SK-N-SH (cell line): ENCODE measurements around the gene TBC1D5. TPM values are rescaled to one million over a fixed set of nuclear protein-coding genes. Genes with fewer than 3 reads are reported as not detected.
A peak's percentile ranks its signal among the peaks of the same experiment; 100 is the strongest.

Source experiments
- CTCF ChIA-PET: fragments of 300-600, 350-600 bp; formaldehyde crosslinking; extraction: SDS; loops from one replicate; lab custom pipeline; 2021; lab: Yijun Ruan, JAX
- POLR2A ChIA-PET: fragments of 350-600 bp; sonication (Branson Sonifier 250); formaldehyde crosslinking; extraction: SDS; loops from one replicate; lab custom pipeline; 2020; ENCODE audit warnings: antibody characterized with exemption, inconsistent platforms; lab: Yijun Ruan, JAX
- DNase-seq: peaks from one replicate; pipeline ENCODE4 v3.0.0; 2012
- H2AFZ ChIP-seq: fragments of 200-600 bp; sonication (generic); 2 replicates; pipeline ENCODE4 v1.8.1; 2016; ENCODE audit warnings: antibody characterized with exemption, mild to moderate bottlenecking, low read depth
- H3F3A ChIP-seq: fragments of 200-600 bp; sonication (generic); replicated peaks from 2 replicates; pipeline ENCODE3; 2016; ENCODE audit warnings: antibody characterized with exemption, mild to moderate bottlenecking; ENCODE audit not compliant: insufficient read depth
- H3K27ac ChIP-seq, 2 experiments: fragments of 200-500 bp in 1 of 2; fragments of 200-600 bp in 1 of 2; sonication (Bioruptor generic) in 1 of 2; sonication (generic), shearing (Covaris generic) in 1 of 2; 2 replicates each; pipeline versions ENCODE4 v1.5.1 to v1.6.1; 2014 to 2016; ENCODE audit warnings: low read depth in 2 of 2, inconsistent platforms in 1 of 2, low read length in 1 of 2, mild to moderate bottlenecking in 1 of 2, mixed read lengths in 1 of 2
- H3K27me3 ChIP-seq: fragments of 200-600 bp; sonication (generic), shearing (Covaris generic); 2 replicates; pipeline ENCODE4 v1.6.1; 2016; ENCODE audit warnings: mixed run types; ENCODE audit not compliant: insufficient read depth
- H3K36me3 ChIP-seq, 2 experiments: fragments of 200-500 bp in 1 of 2; fragments of 200-600 bp in 1 of 2; sonication (Bioruptor generic) in 1 of 2; sonication (generic) in 1 of 2; replicated peaks in 1 of 2; 2 replicates each; pipeline versions ENCODE3 to v1.5.1; 2014 to 2016; ENCODE audit warnings: low read length in 1 of 2, mild to moderate bottlenecking in 1 of 2; ENCODE audit not compliant: insufficient read depth in 2 of 2, control insufficient read depth in 1 of 2
- H3K4me1 ChIP-seq, 2 experiments: fragments of 200-500 bp in 1 of 2; fragments of 200-600 bp in 1 of 2; sonication (Bioruptor generic) in 1 of 2; sonication (generic), shearing (Covaris generic) in 1 of 2; 2 replicates each; pipeline versions ENCODE4 v1.5.1 to v1.6.1; 2014 to 2016; ENCODE audit warnings: low read depth in 1 of 2, low read length in 1 of 2, mixed run types in 1 of 2; ENCODE audit not compliant: insufficient read depth in 2 of 2, control insufficient read depth in 1 of 2
- H3K4me2 ChIP-seq: fragments of 200-600 bp; sonication (generic), shearing (Covaris generic); 2 replicates; pipeline ENCODE4 v1.6.1; 2017; ENCODE audit warnings: mixed run types
- H3K4me3 ChIP-seq, 2 experiments: fragments of 200-500 bp in 1 of 2; fragments of 200-600 bp in 1 of 2; sonication (Bioruptor generic) in 1 of 2; sonication (generic), shearing (Covaris generic) in 1 of 2; 2 replicates each; pipeline versions ENCODE4 v1.5.1 to v1.8.1; 2014 to 2016; ENCODE audit warnings: low read depth in 2 of 2, inconsistent platforms in 1 of 2, low read length in 1 of 2, mild to moderate bottlenecking in 1 of 2, mixed read lengths in 1 of 2, moderate library complexity in 1 of 2
- H3K79me2 ChIP-seq: fragments of 200-600 bp; sonication (generic); 2 replicates; pipeline ENCODE4 v1.8.1; 2017; ENCODE audit warnings: mild to moderate bottlenecking; ENCODE audit not compliant: insufficient read depth
- H3K9ac ChIP-seq: fragments of 200-600 bp; sonication (generic); 2 replicates; pipeline ENCODE4 v1.6.1; 2017; ENCODE audit warnings: mixed run types
- H3K9me2 ChIP-seq: fragments of 200-600 bp; sonication (generic); 2 replicates; pipeline ENCODE4 v1.6.1; 2017; ENCODE audit warnings: mixed run types
- H3K9me3 ChIP-seq: fragments of 200-600 bp; sonication (generic); 2 replicates; pipeline ENCODE4 v1.6.1; 2017; ENCODE audit warnings: mixed run types, mild to moderate bottlenecking, moderate library complexity
- H4K20me1 ChIP-seq: fragments of 200-600 bp; sonication (generic); 2 replicates; pipeline ENCODE4 v1.6.1; 2017; ENCODE audit warnings: mild to moderate bottlenecking, mixed run types; ENCODE audit not compliant: insufficient read depth
- ELF1 ChIP-seq: IDR thresholded peaks from 2 replicates; pipeline ENCODE4 v1.4.0; 2012
- EP300 ChIP-seq, 2 experiments: IDR thresholded peaks; 2 replicates each; pipeline versions ENCODE4 v1.4.0 to v1.6.1; 2012; ENCODE audit warnings: borderline replicate concordance in 1 of 2, low read depth in 1 of 2, low read length in 1 of 2
- EZH2phosphoT487 ChIP-seq: fragments of 200-600 bp; sonication (generic); IDR thresholded peaks from 2 replicates; pipeline ENCODE4 v1.6.1; 2017; ENCODE audit warnings: low read depth, mixed run types, mild to moderate bottlenecking, antibody characterized with exemption, moderate library complexity, borderline replicate concordance
- FOXJ3 ChIP-seq: sonication (generic); formaldehyde crosslinking; IDR thresholded peaks from 2 replicates; pipeline ENCODE4 v1.5.1; 2020; ENCODE audit warnings: mild to moderate bottlenecking, missing genetic modification reagents
- FOXM1 ChIP-seq: IDR thresholded peaks from 2 replicates; pipeline ENCODE4 v1.4.0; 2012; ENCODE audit warnings: low read depth, mild to moderate bottlenecking
- GATA2 ChIP-seq: sonication (generic); formaldehyde crosslinking; IDR thresholded peaks from 2 replicates; pipeline ENCODE4 v1.5.0; 2020; ENCODE audit warnings: mild to moderate bottlenecking, missing genetic modification reagents
- MAX ChIP-seq: IDR thresholded peaks from 2 replicates; pipeline ENCODE4 v1.4.0; 2012; ENCODE audit warnings: low read depth
- MXI1 ChIP-seq: IDR thresholded peaks from 2 replicates; pipeline ENCODE4 v1.6.1; 2012; ENCODE audit warnings: mild to moderate bottlenecking, low read depth, low read length, improper control_type of control experiment
- RAD21 ChIP-seq: IDR thresholded peaks from 2 replicates; pipeline ENCODE4 v1.6.1; 2012; ENCODE audit warnings: mild to moderate bottlenecking, low read length
- RCOR1 ChIP-seq: fragments of 150-350 bp; IDR thresholded peaks from 2 replicates; pipeline ENCODE4 v1.6.1; 2017; ENCODE audit warnings: antibody characterized with exemption, low read length
- RFX5 ChIP-seq: IDR thresholded peaks from 2 replicates; pipeline ENCODE4 v1.6.1; 2012; ENCODE audit warnings: mild to moderate bottlenecking, improper control_type of control experiment, low read length
- SMC3 ChIP-seq: IDR thresholded peaks from 2 replicates; pipeline ENCODE4 v1.6.1; 2012; ENCODE audit warnings: low read depth, low read length, improper control_type of control experiment
- TAF1 ChIP-seq: IDR thresholded peaks from 2 replicates; pipeline ENCODE4 v1.6.1; 2012; ENCODE audit warnings: low read depth, mild to moderate bottlenecking, low read length, moderate library complexity, borderline replicate concordance
- USF1 ChIP-seq: IDR thresholded peaks from 2 replicates; pipeline ENCODE4 v1.4.0; 2012; ENCODE audit warnings: low read depth, borderline replicate concordance
- USF2 ChIP-seq: fragments of 150-350 bp; IDR thresholded peaks from 2 replicates; pipeline ENCODE4 v1.6.1; 2017; ENCODE audit warnings: antibody characterized with exemption, low read length, low read depth, borderline replicate concordance
- YY1 ChIP-seq: IDR thresholded peaks from 2 replicates; pipeline ENCODE4 v1.4.0; 2012; ENCODE audit warnings: low read depth, mild to moderate bottlenecking
- WGBS: methylation state at CpG from one replicate; pipeline ENCODE4 v1.1.6; 2017; ENCODE audit warnings: low lambda C conversion rate; 5-methylcytosine and 5-hydroxymethylcytosine counted together
- polyA plus RNA-seq, 3 experiments: library from polyadenylated mRNA; depleted of rRNA; stranded (reverse); fragments of >200 nt; gene quantifications; 2 replicates each; pipeline ENCODE4 v1.2.3, GENCODE V29; 2012

Gene TBC1D5
- polyA plus RNA-seq, 1 of the 3 experiments (the other 2 are of a cell fraction): 19.5 TPM

- Histone ChIP-seq H2AFZ (peak overlapping the region; percentile 97), H3K9ac (peak overlapping the region; percentile 94), H3K4me2 (peak overlapping the region; percentile 97), H3K27ac (peak overlapping the region; percentile 95 to 99), H3K79me2 (peaks cover 51% of the 10 kb centered on the region), H3K4me1 (peaks cover 9 to 21% of the 10 kb centered on the region in 2 experiments; a peak in 2 of 4 replicates), H3F3A (peaks cover 18% of the 10 kb centered on the region), H3K36me3 (no peaks in the 10 kb centered on the region), H4K20me1 (no peaks in the 10 kb centered on the region), H3K27me3 (no peaks in the 10 kb centered on the region), H3K4me3 (peak overlapping the region; percentile 81 to 90), H3K9me3 (no peaks in the 10 kb centered on the region), H3K9me2 (no peaks in the 10 kb centered on the region)
- WGBS: 41% methylated on average over 3 of the region's 3 CpGs
- ChIA-PET POLR2A (no interaction called here), CTCF (interaction anchor here (0.6 to 3.4 kb wide), 4 partner anchors 43 to 100 kb away, joined by 3 to 14 read pairs (median 5); no protein-coding TSS in a partner anchor)
- DNase-seq: peak; percentile 34
- TF ChIP-seq MAX (0 out of 2 replicates have a peak, but pooled peaks have one; percentile 11), FOXM1 (no peak)
Measured at GRCh38 chr3:17740721-17741141, 1.7 kb downstream of the TBC1D5 start.

GRCh38 chr3:17738921-17739320 is 3.5 kb downstream of the TBC1D5 start:
- no peak overlapping the region for H2AFZ ChIP-seq
- no peak for DNase-seq
- no peak overlapping the region for H3K4me2 ChIP-seq
- H3K27ac ChIP-seq: no peak overlapping the region
- TF ChIP-seq FOXJ3 (CRISPR knock-in tag): no peak
- TF ChIP-seq EP300 (IDR thresholded peaks at IDR 0.05; ENCODE audit: borderline replicate concordance in 1 of 2, low read depth in 1 of 2, low read length in 1 of 2): no peak
- TF ChIP-seq RFX5: no peak
- no peak for TF ChIP-seq GATA2 (CRISPR knock-in tag)
- TF ChIP-seq TAF1: no peak
- no peak for TF ChIP-seq SMC3
- no peak for TF ChIP-seq RAD21
- TF ChIP-seq USF2: no peak
- no peak for TF ChIP-seq USF1
- TF ChIP-seq MXI1: no peak
- TF ChIP-seq EZH2phosphoT487: no peak
- no peak for TF ChIP-seq ELF1
- TF ChIP-seq YY1: no peak
- TF ChIP-seq RCOR1: no peak
- no peaks in the 10 kb centered on the region for H3K36me3 ChIP-seq
- no peaks in the 10 kb centered on the region for H3K27me3 ChIP-seq
- 76% methylated on average over 2 of the region's 2 CpGs for WGBS
- peaks cover 9 to 21% of the 10 kb centered on the region in 2 experiments; a peak in 2 of 4 replicates for H3K4me1 ChIP-seq
- H3F3A ChIP-seq: peaks cover 18% of the 10 kb centered on the region
- peaks cover 53% of the 10 kb centered on the region for H3K79me2 ChIP-seq
- H3K9me3 ChIP-seq: no peaks in the 10 kb centered on the region
- ChIA-PET POLR2A (no interaction called here), CTCF (interaction anchor here (2.5 kb wide), 1 partner anchor 94 kb away, joined by 7 read pairs; no protein-coding TSS in a partner anchor)
- H3K9me2 ChIP-seq: no peaks in the 10 kb centered on the region
- H3K4me3 ChIP-seq: no peak overlapping the region
- H3K9ac ChIP-seq: no peak overlapping the region
- no peaks in the 10 kb centered on the region for H4K20me1 ChIP-seq
